ENCODE data around the gene ELL2. TPM values are rescaled to one million over a fixed set of nuclear protein-coding genes. Genes with fewer than 3 reads are reported as not detected.

Gene ELL2
- total RNA-seq, 1 experiment from 2014 or later: 27.5 TPM

DNA sequence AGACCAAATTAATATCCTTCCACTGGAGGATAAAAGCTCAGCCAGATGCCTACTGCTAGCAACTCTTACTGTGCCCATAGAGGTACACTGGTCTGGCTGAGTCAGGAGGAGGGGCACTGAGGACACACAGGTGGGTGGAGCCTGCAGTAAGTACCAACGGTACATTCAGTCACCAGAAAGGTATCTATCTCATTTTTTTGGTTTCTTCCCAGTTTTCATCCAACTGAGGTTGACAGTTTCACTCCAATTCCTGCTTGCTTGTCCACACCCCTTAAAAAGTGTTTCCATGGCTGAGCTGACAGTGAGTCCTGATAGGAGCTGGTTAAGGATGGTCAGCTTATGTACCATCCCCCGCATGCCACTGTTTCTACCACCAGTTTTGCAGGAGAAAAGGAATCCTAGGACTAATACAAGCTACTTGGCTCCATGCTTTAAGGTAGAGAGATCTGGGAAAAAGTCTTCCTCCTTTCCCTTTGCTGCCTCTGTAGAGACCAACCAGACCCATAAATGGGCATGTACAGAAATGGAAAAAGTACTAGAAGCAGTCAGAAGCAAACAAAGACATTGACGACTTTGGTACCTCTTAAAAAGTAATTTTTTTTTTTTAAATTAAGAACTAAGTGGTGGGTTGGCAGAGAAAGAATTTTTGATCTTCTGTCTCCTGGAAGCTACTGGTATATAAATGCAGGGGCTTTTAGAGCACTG lies 3.2 kb downstream of the ELL2 start:
- Histone ChIP-seq H2BK5ac (ENCODE audit: insufficient read length, low read length) (no peak overlapping the region), H2BK15ac (ENCODE audit: low read depth, low read length) (no peak overlapping the region), H4K5ac (ENCODE audit: insufficient read length, low read depth, low read length) (no peak overlapping the region), H2AK5ac (ENCODE audit: insufficient read length, low read length) (no peak overlapping the region), H3K56ac (ENCODE audit: insufficient read length, low read depth, low read length) (no peak overlapping the region), H3K14ac (ENCODE audit: insufficient read depth, low read length) (no peak overlapping the region), H3K9ac (ENCODE audit: extremely low read depth, insufficient read length, low read length) (no peak overlapping the region), H2BK120ac (ENCODE audit: low read depth, low read length, poor library complexity, severe bottlenecking) (no peak overlapping the region), H3K23me2 (ENCODE audit: insufficient read length, low read depth, low read length, poor library complexity, severe bottlenecking) (peaks cover 15% of the 10 kb centered on the region), H3K23ac (ENCODE audit: insufficient read length, low read depth, low read length) (no peak overlapping the region), H2BK20ac (ENCODE audit: low read depth, low read length, poor library complexity, severe bottlenecking) (no peak overlapping the region), H3K4me2 (ENCODE audit: insufficient read depth, insufficient read length, low read length) (peak overlapping the region; percentile 13), H4K91ac (ENCODE audit: insufficient read length, low read depth, low read length) (no peak overlapping the region), H3K9me3 (ENCODE audit: control insufficient read depth, low read depth, low read length) (no peaks in the 10 kb centered on the region), H2AFZ (ENCODE audit: low read length) (no peak overlapping the region), H2BK12ac (ENCODE audit: insufficient read length, low read depth, low read length) (no peak overlapping the region), H3K27me3 (ENCODE audit: insufficient read depth, low read length) (peaks cover 5% of the 10 kb centered on the region; the same call in 1 of the 2 replicates), H4K20me1 (ENCODE audit: control insufficient read depth, insufficient read depth, insufficient read length) (peaks cover 3% of the 10 kb centered on the region), H3K4me1 (ENCODE audit: insufficient read depth, low read length) (peaks cover 14% of the 10 kb centered on the region; the same call in 1 of the 2 replicates), H3K79me1 (ENCODE audit: insufficient read depth, low read depth, low read length, poor library complexity, severe bottlenecking) (no peaks in the 10 kb centered on the region), H4K8ac (replicated peaks; ENCODE audit: insufficient read length, low read depth, low read length) (no peak overlapping the region), H3T11ph (ENCODE audit: low read length) (no peak overlapping the region), H3K4ac (ENCODE audit: low read depth, low read length) (no peak overlapping the region), H3K18ac (ENCODE audit: insufficient read length, low read depth, low read length) (no peak overlapping the region), H3K27ac (ENCODE audit: insufficient read length, low read depth, low read length) (no peak overlapping the region), H3K79me2 (ENCODE audit: insufficient read depth, low read length) (no peaks in the 10 kb centered on the region; the same call in 1 of the 2 replicates)
- Mint-ChIP-seq H3K36me3 (ENCODE audit: insufficient read depth in 1 of 3, low read depth in 3 of 3) (no peaks in the 10 kb centered on the region), H3K27ac (no peak overlapping the region; a peak in 1 of 7 replicates), H3K9me3 (no peaks in the 10 kb centered on the region), H3K4me3 (peak overlapping the region in 1 of 2 experiments; percentile 37; a peak in 1 of 5 replicates), H3K27me3 (ENCODE audit: low read depth) (peaks cover 17% of the 10 kb centered on the region), H3K4me1 (peaks cover 56 to 57% of the 10 kb centered on the region in 2 experiments)
- TF ChIP-seq, protein P1, sequence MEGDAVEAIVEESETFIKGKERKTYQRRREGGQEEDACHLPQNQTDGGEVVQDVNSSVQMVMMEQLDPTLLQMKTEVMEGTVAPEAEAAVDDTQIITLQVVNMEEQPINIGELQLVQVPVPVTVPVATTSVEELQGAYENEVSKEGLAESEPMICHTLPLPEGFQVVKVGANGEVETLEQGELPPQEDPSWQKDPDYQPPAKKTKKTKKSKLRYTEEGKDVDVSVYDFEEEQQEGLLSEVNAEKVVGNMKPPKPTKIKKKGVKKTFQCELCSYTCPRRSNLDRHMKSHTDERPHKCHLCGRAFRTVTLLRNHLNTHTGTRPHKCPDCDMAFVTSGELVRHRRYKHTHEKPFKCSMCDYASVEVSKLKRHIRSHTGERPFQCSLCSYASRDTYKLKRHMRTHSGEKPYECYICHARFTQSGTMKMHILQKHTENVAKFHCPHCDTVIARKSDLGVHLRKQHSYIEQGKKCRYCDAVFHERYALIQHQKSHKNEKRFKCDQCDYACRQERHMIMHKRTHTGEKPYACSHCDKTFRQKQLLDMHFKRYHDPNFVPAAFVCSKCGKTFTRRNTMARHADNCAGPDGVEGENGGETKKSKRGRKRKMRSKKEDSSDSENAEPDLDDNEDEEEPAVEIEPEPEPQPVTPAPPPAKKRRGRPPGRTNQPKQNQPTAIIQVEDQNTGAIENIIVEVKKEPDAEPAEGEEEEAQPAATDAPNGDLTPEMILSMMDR (conservative IDR thresholded peaks at IDR 0.05): no peak
- DNase-seq: no peak
- no CpG with 5 or more reads among the region's 3 CpGs for WGBS (ENCODE audit: extremely low coverage, insufficient read length, low lambda C conversion rate)
